Measurements from ENCODE around the gene TBC1D5.

The TBC1D5 gene

GRCh38 chr3:17261627-17262369 lies 480.6 kb downstream of the TBC1D5 start:
- H3K27me3 ChIP-seq (ENCODE audit: control insufficient read depth, low read length) = no peaks in the 10 kb centered on the region
- no peak for TF ChIP-seq EZH2phosphoT487 (IDR thresholded peaks at IDR 0.05; ENCODE audit: borderline replicate concordance, low read length)
- TF ChIP-seq, protein P1, sequence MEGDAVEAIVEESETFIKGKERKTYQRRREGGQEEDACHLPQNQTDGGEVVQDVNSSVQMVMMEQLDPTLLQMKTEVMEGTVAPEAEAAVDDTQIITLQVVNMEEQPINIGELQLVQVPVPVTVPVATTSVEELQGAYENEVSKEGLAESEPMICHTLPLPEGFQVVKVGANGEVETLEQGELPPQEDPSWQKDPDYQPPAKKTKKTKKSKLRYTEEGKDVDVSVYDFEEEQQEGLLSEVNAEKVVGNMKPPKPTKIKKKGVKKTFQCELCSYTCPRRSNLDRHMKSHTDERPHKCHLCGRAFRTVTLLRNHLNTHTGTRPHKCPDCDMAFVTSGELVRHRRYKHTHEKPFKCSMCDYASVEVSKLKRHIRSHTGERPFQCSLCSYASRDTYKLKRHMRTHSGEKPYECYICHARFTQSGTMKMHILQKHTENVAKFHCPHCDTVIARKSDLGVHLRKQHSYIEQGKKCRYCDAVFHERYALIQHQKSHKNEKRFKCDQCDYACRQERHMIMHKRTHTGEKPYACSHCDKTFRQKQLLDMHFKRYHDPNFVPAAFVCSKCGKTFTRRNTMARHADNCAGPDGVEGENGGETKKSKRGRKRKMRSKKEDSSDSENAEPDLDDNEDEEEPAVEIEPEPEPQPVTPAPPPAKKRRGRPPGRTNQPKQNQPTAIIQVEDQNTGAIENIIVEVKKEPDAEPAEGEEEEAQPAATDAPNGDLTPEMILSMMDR (IDR thresholded peaks at IDR 0.05; ENCODE audit: low read depth, low read length, poor library complexity, severe bottlenecking) = no peak

GRCh38 chr3:17260257-17260656 lies 482.2 kb downstream of the TBC1D5 start:
- H3K27ac ChIP-seq (ENCODE audit: low read depth, low read length) = no peak overlapping the region
- H3K4me1 ChIP-seq (ENCODE audit: control insufficient read depth, low read length) = 0 out of 2 replicates have a peak, but pooled peaks cover 3% of the 10 kb centered on the region
- H3F3A ChIP-seq (ENCODE audit: control insufficient read depth, insufficient read depth) = 0 out of 2 replicates have a peak, but pooled peaks cover 5% of the 10 kb centered on the region
- TF ChIP-seq, protein P1 (IDR thresholded peaks at IDR 0.05; ENCODE audit: low read depth, low read length, poor library complexity, severe bottlenecking) = no peak
- no peak for TF ChIP-seq EZH2phosphoT487 (IDR thresholded peaks at IDR 0.05; ENCODE audit: borderline replicate concordance, low read length)
- H3K9me3 ChIP-seq (ENCODE audit: control insufficient read depth, insufficient read depth, low read length) = no peaks in the 10 kb centered on the region
- no peaks in the 10 kb centered on the region for H4K20me1 ChIP-seq (ENCODE audit: control insufficient read depth, insufficient read depth, low read depth, low read length)
- H3K4me2 ChIP-seq (ENCODE audit: low read length) = no peak overlapping the region
- H3K36me3 ChIP-seq (ENCODE audit: control insufficient read depth, low read length) = no peaks in the 10 kb centered on the region
- H3K9me2 ChIP-seq (replicated peaks; ENCODE audit: control insufficient read depth, low read length) = no peaks in the 10 kb centered on the region
- no peaks in the 10 kb centered on the region for H3K79me2 ChIP-seq (ENCODE audit: control insufficient read depth, low read length)
- H3K27me3 ChIP-seq (ENCODE audit: control insufficient read depth, low read length) = no peaks in the 10 kb centered on the region
- H3K4me3 ChIP-seq (ENCODE audit: low read length) = no peak overlapping the region

More at GRCh38 chr3:17261627-17262369, 480.6 kb downstream of the TBC1D5 start:
- H4K20me1 ChIP-seq (ENCODE audit: control insufficient read depth, insufficient read depth, low read depth, low read length) = no peaks in the 10 kb centered on the region
- H3K36me3 ChIP-seq (ENCODE audit: control insufficient read depth, low read length) = no peaks in the 10 kb centered on the region
- 0 out of 2 replicates have a peak, but pooled peaks cover 3% of the 10 kb centered on the region for H3K4me1 ChIP-seq (ENCODE audit: control insufficient read depth, low read length)
- no peaks in the 10 kb centered on the region for H3K9me3 ChIP-seq (ENCODE audit: control insufficient read depth, insufficient read depth, low read length)
- H3K4me2 ChIP-seq (ENCODE audit: low read length) = no peak overlapping the region
- no peak overlapping the region for H3K4me3 ChIP-seq (ENCODE audit: low read length)
- H3K79me2 ChIP-seq (ENCODE audit: control insufficient read depth, low read length) = no peaks in the 10 kb centered on the region
- no peak overlapping the region for H3K27ac ChIP-seq (ENCODE audit: low read depth, low read length)
- 0 out of 2 replicates have a peak, but pooled peaks cover 5% of the 10 kb centered on the region for H3F3A ChIP-seq (ENCODE audit: control insufficient read depth, insufficient read depth)
- H3K9me2 ChIP-seq (replicated peaks; ENCODE audit: control insufficient read depth, low read length) = no peaks in the 10 kb centered on the region

DNA sequence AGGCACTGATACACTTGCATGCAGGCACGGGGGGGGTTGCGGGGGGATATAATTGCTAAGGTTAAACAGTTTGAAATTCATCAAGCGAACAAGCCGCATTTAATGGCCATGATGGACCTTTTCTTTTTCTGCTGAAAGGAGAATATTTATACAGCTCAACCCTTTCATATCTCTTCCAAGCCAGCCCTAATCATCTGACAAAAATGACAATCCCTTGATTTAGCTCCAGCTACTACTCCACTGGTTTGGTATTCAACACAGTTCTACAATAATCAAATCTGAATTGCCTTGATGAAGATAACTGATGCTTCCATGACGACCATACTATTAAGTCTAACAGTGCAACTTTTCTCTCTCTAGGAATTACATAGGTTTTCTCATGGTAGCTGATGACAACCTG lies 482.7 kb downstream of the TBC1D5 start:
- Histone ChIP-seq H3K9me3 (ENCODE audit: control insufficient read depth, insufficient read depth, low read length) (no peaks in the 10 kb centered on the region), H3K27me3 (ENCODE audit: control insufficient read depth, low read length) (no peaks in the 10 kb centered on the region), H3K4me2 (ENCODE audit: low read length) (no peak overlapping the region), H4K20me1 (ENCODE audit: control insufficient read depth, insufficient read depth, low read depth, low read length) (no peaks in the 10 kb centered on the region), H3K79me2 (ENCODE audit: control insufficient read depth, low read length) (no peaks in the 10 kb centered on the region), H3K36me3 (ENCODE audit: control insufficient read depth, low read length) (no peaks in the 10 kb centered on the region), H3K4me3 (ENCODE audit: low read length) (no peak overlapping the region), H3K9me2 (replicated peaks; ENCODE audit: control insufficient read depth, low read length) (no peaks in the 10 kb centered on the region), H3K4me1 (ENCODE audit: control insufficient read depth, low read length) (0 out of 2 replicates have a peak, but pooled peaks cover 3% of the 10 kb centered on the region), H3F3A (ENCODE audit: control insufficient read depth, insufficient read depth) (0 out of 2 replicates have a peak, but pooled peaks cover 5% of the 10 kb centered on the region), H3K27ac (ENCODE audit: low read depth, low read length) (no peak overlapping the region)
- TF ChIP-seq, protein P1 (IDR thresholded peaks at IDR 0.05; ENCODE audit: low read depth, low read length, poor library complexity, severe bottlenecking) = no peak
- TF ChIP-seq EZH2phosphoT487 (IDR thresholded peaks at IDR 0.05; ENCODE audit: borderline replicate concordance, low read length) = no peak
